ENCODE data around the gene NDUFC2. TPM values are rescaled to one million over a fixed set of nuclear protein-coding genes. Genes with fewer than 3 reads are reported as not detected.

Gene NDUFC2
- total and polyA plus RNA-seq, 3 experiments from 2014 or later = 189 to 220 (median 202) TPM

GRCh38 chr11:78027759-78028158 is 51.9 kb downstream of the NDUFC2 start:
- no peak overlapping the region for H3K4me3 Mint-ChIP-seq
- Histone ChIP-seq H3K27ac (ENCODE audit: low read depth, low read length) (no peak overlapping the region), H3K4me1 (ENCODE audit: insufficient read depth, low read length) (no peaks in the 10 kb centered on the region), H3K36me3 (ENCODE audit: insufficient read depth, low read length) (no peaks in the 10 kb centered on the region), H3K4me3 (ENCODE audit: low read length) (no peak overlapping the region), H3K27me3 (ENCODE audit: insufficient read depth, low read length, poor library complexity, severe bottlenecking) (no peaks in the 10 kb centered on the region), H3K9me3 (ENCODE audit: low read length) (no peaks in the 10 kb centered on the region)
- H3K9me3 Mint-ChIP-seq = no peaks in the 10 kb centered on the region
- no peak overlapping the region for H3K27ac Mint-ChIP-seq
- POLR2A ChIA-PET = no interaction called here
- peaks cover 0 to 2% (median 0%) of the 10 kb centered on the region in 3 donors for H3K4me1 Mint-ChIP-seq
- DNase-seq = no peak
- CTCF ChIA-PET = no interaction called here
- no peaks in the 10 kb centered on the region for H3K36me3 Mint-ChIP-seq
- H3K27me3 Mint-ChIP-seq = peaks cover 5 to 14% of the 10 kb centered on the region in 2 donors

- CTCF ChIA-PET = no interaction called here
- Mint-ChIP-seq H3K4me3 (no peak overlapping the region), H3K36me3 (no peaks in the 10 kb centered on the region), H3K27ac (peak overlapping the region in 1 of 8 donors; percentile 63), H3K27me3 (peaks cover 11 to 27% of the 10 kb centered on the region in 2 donors), H3K4me1 (peaks cover 0 to 4% (median 0%) of the 10 kb centered on the region in 3 donors), H3K9me3 (no peaks in the 10 kb centered on the region)
- Histone ChIP-seq H3K36me3 (ENCODE audit: insufficient read depth, low read length) (no peaks in the 10 kb centered on the region), H3K27ac (ENCODE audit: low read depth, low read length) (no peak overlapping the region), H3K4me3 (ENCODE audit: low read length) (no peak overlapping the region), H3K9me3 (ENCODE audit: low read length) (no peaks in the 10 kb centered on the region), H3K4me1 (ENCODE audit: insufficient read depth, low read length) (no peaks in the 10 kb centered on the region), H3K27me3 (ENCODE audit: insufficient read depth, low read length, poor library complexity, severe bottlenecking) (no peaks in the 10 kb centered on the region)
- POLR2A ChIA-PET = no interaction called here
- DNase-seq = no peak
These were observed 54.3 kb downstream of the NDUFC2 start for GRCh38 chr11:78025378-78025777.

GRCh38 chr11:78023426-78023825 is 56.2 kb downstream of the NDUFC2 start:
- POLR2A ChIA-PET = no interaction called here
- Histone ChIP-seq H3K36me3 (ENCODE audit: insufficient read depth, low read length) (no peaks in the 10 kb centered on the region), H3K27ac (ENCODE audit: low read depth, low read length) (no peak overlapping the region), H3K4me3 (ENCODE audit: low read length) (no peak overlapping the region), H3K9me3 (ENCODE audit: low read length) (no peaks in the 10 kb centered on the region), H3K4me1 (ENCODE audit: insufficient read depth, low read length) (no peaks in the 10 kb centered on the region), H3K27me3 (ENCODE audit: insufficient read depth, low read length, poor library complexity, severe bottlenecking) (no peaks in the 10 kb centered on the region)
- CTCF ChIA-PET = no interaction called here
- Mint-ChIP-seq H3K9me3 (no peaks in the 10 kb centered on the region), H3K36me3 (no peaks in the 10 kb centered on the region), H3K27ac (no peak overlapping the region), H3K4me3 (no peak overlapping the region), H3K27me3 (peaks cover 9 to 27% of the 10 kb centered on the region in 2 donors), H3K4me1 (peaks cover 0 to 4% (median 0%) of the 10 kb centered on the region in 3 donors)
- DNase-seq = no peak

GRCh38 chr11:78022397-78023396 is 57.0 kb downstream of the NDUFC2 start, which contains the start of gene KCTD14:
KCTD14 (minus strand) TSS chr11:78023276; CDS start chr11:78023249, 27 bp downstream.
- Mint-ChIP-seq H3K9me3 (no peaks in the 10 kb centered on the region), H3K36me3 (no peaks in the 10 kb centered on the region), H3K27me3 (peaks cover 9 to 23% of the 10 kb centered on the region in 2 donors), H3K4me1 (peaks cover 0 to 4% (median 0%) of the 10 kb centered on the region in 3 donors), H3K4me3 (no peak within 1 kb of the TSS), H3K27ac (peak within 1 kb of the TSS in 1 of 8 donors; percentile 41)
- Histone ChIP-seq H3K36me3 (ENCODE audit: insufficient read depth, low read length) (no peaks in the 10 kb centered on the region), H3K9me3 (ENCODE audit: low read length) (no peaks in the 10 kb centered on the region), H3K27me3 (ENCODE audit: insufficient read depth, low read length, poor library complexity, severe bottlenecking) (no peaks in the 10 kb centered on the region), H3K4me1 (ENCODE audit: insufficient read depth, low read length) (no peaks in the 10 kb centered on the region), H3K27ac (ENCODE audit: low read depth, low read length) (no peak within 1 kb of the TSS), H3K4me3 (ENCODE audit: low read length) (no peak within 1 kb of the TSS)
- DNase-seq = no peak
- POLR2A ChIA-PET = no interaction called here
- CTCF ChIA-PET = no interaction called here

- Mint-ChIP-seq H3K9me3 (no peaks in the 10 kb centered on the region), H3K36me3 (no peaks in the 10 kb centered on the region), H3K4me1 (peaks cover 0 to 4% (median 0%) of the 10 kb centered on the region in 3 donors), H3K27me3 (peaks cover 9 to 21% of the 10 kb centered on the region in 2 donors), H3K27ac (peak overlapping the region in 1 of 8 donors; percentile 40), H3K4me3 (no peak overlapping the region)
- Histone ChIP-seq H3K27ac (ENCODE audit: low read depth, low read length) (no peak overlapping the region), H3K4me1 (ENCODE audit: insufficient read depth, low read length) (no peaks in the 10 kb centered on the region), H3K27me3 (ENCODE audit: insufficient read depth, low read length, poor library complexity, severe bottlenecking) (no peaks in the 10 kb centered on the region), H3K4me3 (ENCODE audit: low read length) (no peak overlapping the region), H3K9me3 (ENCODE audit: low read length) (no peaks in the 10 kb centered on the region), H3K36me3 (ENCODE audit: insufficient read depth, low read length) (no peaks in the 10 kb centered on the region)
- DNase-seq = no peak
- ChIA-PET POLR2A (no interaction called here), CTCF (interaction anchor here (1.6 kb wide), 1 partner anchor 24 kb away, joined by 5 read pairs; no protein-coding TSS in a partner anchor)
These were observed 58.1 kb downstream of the NDUFC2 start for GRCh38 chr11:78021611-78022010.

GRCh38 chr11:78020246-78020645 is 59.4 kb downstream of the NDUFC2 start:
- Histone ChIP-seq H3K27me3 (ENCODE audit: insufficient read depth, low read length, poor library complexity, severe bottlenecking) (no peaks in the 10 kb centered on the region), H3K36me3 (ENCODE audit: insufficient read depth, low read length) (no peaks in the 10 kb centered on the region), H3K4me3 (ENCODE audit: low read length) (no peak overlapping the region), H3K27ac (ENCODE audit: low read depth, low read length) (no peak overlapping the region), H3K4me1 (ENCODE audit: insufficient read depth, low read length) (no peaks in the 10 kb centered on the region), H3K9me3 (ENCODE audit: low read length) (no peaks in the 10 kb centered on the region)
- ChIA-PET CTCF (interaction anchor here (1.6 kb wide), 1 partner anchor 25 kb away, joined by 5 read pairs; no protein-coding TSS in a partner anchor), POLR2A (no interaction called here)
- DNase-seq = no peak
- peaks cover 0 to 4% (median 0%) of the 10 kb centered on the region in 3 donors for H3K4me1 Mint-ChIP-seq
- H3K36me3 Mint-ChIP-seq = no peaks in the 10 kb centered on the region
- H3K27me3 Mint-ChIP-seq = peaks cover 11 to 21% of the 10 kb centered on the region in 2 donors
- H3K27ac Mint-ChIP-seq = no peak overlapping the region
- no peaks in the 10 kb centered on the region for H3K9me3 Mint-ChIP-seq
- H3K4me3 Mint-ChIP-seq = no peak overlapping the region

- Histone ChIP-seq H3K4me1 (ENCODE audit: insufficient read depth, low read length) (no peaks in the 10 kb centered on the region), H3K4me3 (ENCODE audit: low read length) (no peak overlapping the region), H3K27me3 (ENCODE audit: insufficient read depth, low read length, poor library complexity, severe bottlenecking) (no peaks in the 10 kb centered on the region), H3K27ac (ENCODE audit: low read depth, low read length) (no peak overlapping the region), H3K36me3 (ENCODE audit: insufficient read depth, low read length) (no peaks in the 10 kb centered on the region), H3K9me3 (ENCODE audit: low read length) (no peaks in the 10 kb centered on the region)
- ChIA-PET POLR2A (no interaction called here), CTCF (no interaction called here)
- peaks cover 0 to 4% (median 0%) of the 10 kb centered on the region in 3 donors for H3K4me1 Mint-ChIP-seq
- no peaks in the 10 kb centered on the region for H3K36me3 Mint-ChIP-seq
- H3K4me3 Mint-ChIP-seq = no peak overlapping the region
- no peaks in the 10 kb centered on the region for H3K9me3 Mint-ChIP-seq
- no peak for DNase-seq
- no peak overlapping the region for H3K27ac Mint-ChIP-seq
- peaks cover 11 to 21% of the 10 kb centered on the region in 2 donors for H3K27me3 Mint-ChIP-seq
These were observed 59.9 kb downstream of the NDUFC2 start for GRCh38 chr11:78019808-78020207.

Data from CD8-positive, alpha-beta memory T cell (primary cell).